PC-3 (cell line): Measurements from ENCODE around the gene SLC16A9. TPM values are rescaled to one million over a fixed set of nuclear protein-coding genes. Genes with fewer than 3 reads are reported as not detected.

Source experiments
- ATAC-seq: fragments of 200-7000 bp; cut with Tn5 transposase; 2 replicates; pipeline ENCODE4 v1.9.1; 2020; ENCODE audit warnings: mild to moderate bottlenecking, moderate library complexity
- BruUV-seq: library from RNA; stranded (reverse); fragments of 400-500 nt; replicated peaks from 2 replicates; lab custom pipeline; 2021; lab: Mats Ljungman, UMichigan
- CTCF ChIA-PET: fragments of 300-600 bp; sonication (Branson Sonifier 250); formaldehyde crosslinking; loops from one replicate; lab custom pipeline; 2022; ENCODE audit warnings: antibody characterized with exemption; lab: Charles Lee
- POLR2A ChIA-PET: fragments of 300-600 bp; sonication (Branson Sonifier 250); formaldehyde crosslinking; loops from one replicate; lab custom pipeline; 2022; ENCODE audit warnings: antibody characterized with exemption; ENCODE audit not compliant: unreplicated experiment; lab: Charles Lee
- DNase-seq: peaks from one replicate; pipeline ENCODE4 v3.0.0-alpha.2; 2015
- H2AFZ ChIP-seq: fragments of 300-600 bp; sonication (generic); 2 replicates; pipeline ENCODE4 v1.6.0; 2016; ENCODE audit warnings: antibody characterized with exemption, low read length
- H3F3A ChIP-seq: fragments of 300-600 bp; sonication (generic); one replicate; pipeline ENCODE4 v1.6.0; 2017; ENCODE audit warnings: antibody characterized with exemption, low read length, control low read depth, mild to moderate bottlenecking; ENCODE audit not compliant: unreplicated experiment
- H3K27ac ChIP-seq: fragments of 300-600 bp; sonication (generic); 2 replicates; pipeline ENCODE4 v1.5.1; 2016; ENCODE audit warnings: mild to moderate bottlenecking, low read length
- H3K27me3 ChIP-seq: fragments of 300-600 bp; sonication (generic); 2 replicates; pipeline ENCODE4 v1.6.1; 2016; ENCODE audit warnings: low read length, mixed read lengths
- H3K36me3 ChIP-seq: fragments of 300-600 bp; sonication (generic); 2 replicates; pipeline ENCODE4 v1.6.1; 2016; ENCODE audit warnings: low read depth, mixed run types, low read length, mixed read lengths
- H3K4me1 ChIP-seq: fragments of 300-600 bp; sonication (generic); 2 replicates; pipeline ENCODE4 v1.5.1; 2016; ENCODE audit warnings: low read length; ENCODE audit not compliant: insufficient read depth
- H3K4me2 ChIP-seq: fragments of 300-600 bp; sonication (generic); 2 replicates; pipeline ENCODE4 v1.6.0; 2016; ENCODE audit warnings: low read length
- H3K4me3 ChIP-seq: fragments of 300-600 bp; sonication (generic); 2 replicates; pipeline ENCODE4 v1.5.1; 2016; ENCODE audit warnings: mild to moderate bottlenecking, low read length, mixed read lengths
- H3K79me2 ChIP-seq: fragments of 300-600 bp; sonication (generic); 2 replicates; pipeline ENCODE4 v1.6.1; 2017; ENCODE audit warnings: low read length, mixed read lengths
- H3K9ac ChIP-seq: fragments of 300-600 bp; sonication (generic); 2 replicates; pipeline ENCODE4 v1.6.0; 2016; ENCODE audit warnings: mild to moderate bottlenecking, low read length
- H3K9me2 ChIP-seq: fragments of 300-600 bp; sonication (generic); replicated peaks from 2 replicates; pipeline ENCODE4 v1.6.1; 2016; ENCODE audit warnings: mixed run types, low read length, mixed read lengths
- H3K9me3 ChIP-seq: fragments of 300-600 bp; sonication (generic); 2 replicates; pipeline ENCODE4 v1.6.1; 2016; ENCODE audit warnings: low read length, mixed read lengths
- H4K20me1 ChIP-seq: fragments of 300-600 bp; sonication (generic); 2 replicates; pipeline ENCODE4 v1.6.1; 2016; ENCODE audit warnings: low read length, mixed read lengths
- CTCF ChIP-seq: fragments of 300-600 bp; sonication (generic); conservative IDR thresholded peaks from 2 replicates; pipeline ENCODE4 v1.5.1; 2017; ENCODE audit warnings: antibody characterized with exemption, low read depth, mild to moderate bottlenecking, low read length
- EZH2 ChIP-seq: fragments of 300-600 bp; sonication (generic); IDR thresholded peaks from one replicate; pipeline ENCODE4 v1.6.1; 2017; ENCODE audit warnings: antibody characterized with exemption, mild to moderate bottlenecking, low read length; ENCODE audit not compliant: unreplicated experiment
- EZH2phosphoT487 ChIP-seq: fragments of 300-600 bp; sonication (generic); IDR thresholded peaks from 2 replicates; pipeline ENCODE4 v1.6.1; 2018; ENCODE audit warnings: mild to moderate bottlenecking, antibody characterized with exemption, low read length, borderline replicate concordance
- intact Hi-C: fragments of 100-400 bp; cut with micrococcal nuclease; formaldehyde crosslinking; loops from 2 replicates; pipeline ENCODE4 v1.9.0; 2023
- total RNA-seq: library from RNA; depleted of rRNA; stranded (reverse); fragments of >200 nt; gene quantifications from 2 replicates; pipeline ENCODE4 v1.2.3, GENCODE V29; 2014

The SLC16A9 gene
- total RNA-seq, 1 experiment from 2014 or later = 17.4 TPM

GRCh38 chr10:59631882-59632807 lies 77.5 kb downstream of the SLC16A9 start:
- ATAC-seq (no peak), DNase-seq (no peak)
- H3K4me3 ChIP-seq = no peak overlapping the region
- no peaks in the 10 kb centered on the region for H3K27me3 ChIP-seq
- ChIA-PET POLR2A (no interaction called here), CTCF (no interaction called here)
- H3K79me2 ChIP-seq = no peaks in the 10 kb centered on the region
- peaks cover 14% of the 10 kb centered on the region; the same call in 1 of the 2 replicates for H3K4me1 ChIP-seq
- no peaks in the 10 kb centered on the region for H3K36me3 ChIP-seq
- H4K20me1 ChIP-seq = no peaks in the 10 kb centered on the region
- intact Hi-C loops = no loop called here
- H3K9ac ChIP-seq = no peak overlapping the region
- TF ChIP-seq CTCF (no peak), EZH2 (no peak), EZH2phosphoT487 (no peak)
- H3K9me2 ChIP-seq = no peaks in the 10 kb centered on the region
- H3K4me2 ChIP-seq = no peak overlapping the region
- no TSS peak for BruUV-seq
- no peaks in the 10 kb centered on the region for H3K9me3 ChIP-seq
- no peaks in the 10 kb centered on the region for H3F3A ChIP-seq
- H2AFZ ChIP-seq = no peak overlapping the region
- H3K27ac ChIP-seq = no peak overlapping the region

- Histone ChIP-seq H3F3A (no peaks in the 10 kb centered on the region), H3K9me3 (no peaks in the 10 kb centered on the region), H2AFZ (no peak overlapping the region), H3K4me1 (peaks cover 23% of the 10 kb centered on the region), H3K9me2 (no peaks in the 10 kb centered on the region), H3K27me3 (no peaks in the 10 kb centered on the region), H4K20me1 (no peaks in the 10 kb centered on the region), H3K27ac (no peak overlapping the region), H3K79me2 (no peaks in the 10 kb centered on the region), H3K4me2 (no peak overlapping the region), H3K4me3 (no peak overlapping the region), H3K9ac (no peak overlapping the region), H3K36me3 (no peaks in the 10 kb centered on the region)
- intact Hi-C loops = no loop called here
- ChIA-PET CTCF (no interaction called here), POLR2A (no interaction called here)
- TF ChIP-seq EZH2 (no peak), CTCF (no peak), EZH2phosphoT487 (no peak)
- no peak for ATAC-seq
- no peak for DNase-seq
- BruUV-seq = no TSS peak
These were observed 78.4 kb downstream of the SLC16A9 start for GRCh38 chr10:59631237-59631636.

GRCh38 chr10:59628965-59629364 lies 80.7 kb downstream of the SLC16A9 start:
- DNase-seq (no peak), ATAC-seq (no peak)
- H4K20me1 ChIP-seq = no peaks in the 10 kb centered on the region
- no peaks in the 10 kb centered on the region for H3K36me3 ChIP-seq
- CTCF ChIA-PET = interaction anchor here (0.5 to 1.0 kb wide), 2 partner anchors 69 to 202 kb away, joined by 3 to 4 read pairs; no protein-coding TSS in a partner anchor
- POLR2A ChIA-PET = no interaction called here
- no peaks in the 10 kb centered on the region for H3K9me3 ChIP-seq
- no peak overlapping the region for H3K9ac ChIP-seq
- H3K4me1 ChIP-seq = peaks cover 30% of the 10 kb centered on the region
- H3K27me3 ChIP-seq = no peaks in the 10 kb centered on the region
- intact Hi-C loops = no loop called here
- H2AFZ ChIP-seq = no peak overlapping the region
- no peaks in the 10 kb centered on the region for H3F3A ChIP-seq
- H3K9me2 ChIP-seq = no peaks in the 10 kb centered on the region
- no TSS peak for BruUV-seq
- H3K4me3 ChIP-seq = no peak overlapping the region
- TF ChIP-seq EZH2phosphoT487 (no peak), EZH2 (no peak), CTCF (no peak)
- no peak overlapping the region for H3K27ac ChIP-seq
- no peaks in the 10 kb centered on the region for H3K79me2 ChIP-seq
- no peak overlapping the region for H3K4me2 ChIP-seq
